ENCODE data around the gene MNX1. TPM values are rescaled to one million over a fixed set of nuclear protein-coding genes. Genes with fewer than 3 reads are reported as not detected.

Gene MNX1
- polyA plus RNA-seq, 1 donor from 2014 or later = not detected

GRCh38 chr7:157008206-157009169, 2.0 kb downstream of the MNX1 start:
- no peak overlapping the region for H3K4me3 ChIP-seq (ENCODE audit: low read length)

DNA sequence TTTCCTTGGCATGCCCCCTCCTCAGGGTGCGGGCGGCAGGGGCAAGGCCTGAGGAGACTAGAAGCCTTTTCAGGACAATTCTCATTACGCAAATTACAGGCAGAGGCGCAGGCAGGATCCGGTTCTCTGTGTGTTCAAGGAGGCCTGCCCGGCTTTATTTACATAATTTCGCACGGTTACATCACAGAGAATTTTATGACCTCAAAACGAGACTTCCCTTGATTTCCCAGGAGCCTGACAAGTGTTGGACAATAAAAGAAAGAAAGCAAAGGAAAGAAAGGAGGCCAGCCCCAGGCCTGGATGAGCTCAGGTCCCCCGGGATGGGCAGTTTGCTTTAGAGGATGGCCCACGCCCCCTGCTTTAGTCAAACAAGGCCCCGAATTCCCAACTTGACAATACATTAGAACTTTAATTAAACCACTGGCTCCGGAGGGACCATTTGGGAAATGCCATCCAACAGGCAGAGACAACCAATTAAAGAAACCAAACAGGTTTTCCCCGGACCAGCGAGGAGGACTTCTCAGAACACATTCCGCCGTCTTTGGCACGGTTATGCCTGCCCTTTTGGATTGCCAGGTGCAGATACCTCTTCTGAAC, 2.9 kb downstream of the MNX1 start:
- Histone ChIP-seq H3K9me3 (ENCODE audit: low read length) (no peaks in the 10 kb centered on the region), H3K9me2 (ENCODE audit: insufficient read depth, low read length) (no peaks in the 10 kb centered on the region), H3K27ac (ENCODE audit: low read length) (no peak overlapping the region), H4K20me1 (ENCODE audit: insufficient read depth) (no peaks in the 10 kb centered on the region), H3K4me2 (ENCODE audit: low read length) (no peak overlapping the region), H3K4me3 (ENCODE audit: low read length) (no peak overlapping the region), H3K36me3 (ENCODE audit: insufficient read depth, low read length) (no peaks in the 10 kb centered on the region), H3K79me2 (replicated peaks; ENCODE audit: insufficient read depth, low read length) (no peaks in the 10 kb centered on the region), H3K9ac (ENCODE audit: low read length) (no peak overlapping the region), H2AFZ (ENCODE audit: low read depth, low read length) (no peak overlapping the region), H3K27me3 (ENCODE audit: insufficient read depth, low read depth, low read length) (peaks cover 94% of the 10 kb centered on the region), H3F3A (ENCODE audit: insufficient read depth, low read length, poor library complexity, severe bottlenecking) (no peaks in the 10 kb centered on the region)
- no peak for TF ChIP-seq SMC3 (conservative IDR thresholded peaks at IDR 0.05; ENCODE audit: poor library complexity)
- no peak for TF ChIP-seq POLR2AphosphoS5 (IDR thresholded peaks at IDR 0.05)
- no peak for TF ChIP-seq RAD21 (conservative IDR thresholded peaks at IDR 0.05)
- TF ChIP-seq, protein P1, sequence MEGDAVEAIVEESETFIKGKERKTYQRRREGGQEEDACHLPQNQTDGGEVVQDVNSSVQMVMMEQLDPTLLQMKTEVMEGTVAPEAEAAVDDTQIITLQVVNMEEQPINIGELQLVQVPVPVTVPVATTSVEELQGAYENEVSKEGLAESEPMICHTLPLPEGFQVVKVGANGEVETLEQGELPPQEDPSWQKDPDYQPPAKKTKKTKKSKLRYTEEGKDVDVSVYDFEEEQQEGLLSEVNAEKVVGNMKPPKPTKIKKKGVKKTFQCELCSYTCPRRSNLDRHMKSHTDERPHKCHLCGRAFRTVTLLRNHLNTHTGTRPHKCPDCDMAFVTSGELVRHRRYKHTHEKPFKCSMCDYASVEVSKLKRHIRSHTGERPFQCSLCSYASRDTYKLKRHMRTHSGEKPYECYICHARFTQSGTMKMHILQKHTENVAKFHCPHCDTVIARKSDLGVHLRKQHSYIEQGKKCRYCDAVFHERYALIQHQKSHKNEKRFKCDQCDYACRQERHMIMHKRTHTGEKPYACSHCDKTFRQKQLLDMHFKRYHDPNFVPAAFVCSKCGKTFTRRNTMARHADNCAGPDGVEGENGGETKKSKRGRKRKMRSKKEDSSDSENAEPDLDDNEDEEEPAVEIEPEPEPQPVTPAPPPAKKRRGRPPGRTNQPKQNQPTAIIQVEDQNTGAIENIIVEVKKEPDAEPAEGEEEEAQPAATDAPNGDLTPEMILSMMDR (IDR thresholded peaks at IDR 0.05; ENCODE audit: poor library complexity, severe bottlenecking) = no peak
- no peak for TF ChIP-seq EP300 (conservative IDR thresholded peaks at IDR 0.05; ENCODE audit: poor library complexity, severe bottlenecking)
- no peak for TF ChIP-seq MXI1 (conservative IDR thresholded peaks at IDR 0.05; ENCODE audit: poor library complexity, severe bottlenecking)

More at GRCh38 chr7:157008206-157009169, 2.0 kb downstream of the MNX1 start:
- H3K36me3 ChIP-seq (ENCODE audit: insufficient read depth, low read length) = no peaks in the 10 kb centered on the region
- no peaks in the 10 kb centered on the region for H3K9me3 ChIP-seq (ENCODE audit: low read length)
- peaks cover 94% of the 10 kb centered on the region for H3K27me3 ChIP-seq (ENCODE audit: insufficient read depth, low read depth, low read length)
- no peak overlapping the region for H3K9ac ChIP-seq (ENCODE audit: low read length)
- no peak for TF ChIP-seq SMC3 (conservative IDR thresholded peaks at IDR 0.05; ENCODE audit: poor library complexity)
- no peak for TF ChIP-seq MXI1 (conservative IDR thresholded peaks at IDR 0.05; ENCODE audit: poor library complexity, severe bottlenecking)
- no peak for TF ChIP-seq POLR2AphosphoS5 (IDR thresholded peaks at IDR 0.05)
- TF ChIP-seq REST (IDR thresholded peaks at IDR 0.05; ENCODE audit: borderline replicate concordance) = no peak
- no peak for TF ChIP-seq TAF1 (IDR thresholded peaks at IDR 0.05; ENCODE audit: low read depth)
- TF ChIP-seq EZH2 (IDR thresholded peaks at IDR 0.05; ENCODE audit: borderline replicate concordance, insufficient read depth, low read length, poor library complexity, severe bottlenecking) = no peak
- no peak overlapping the region for H3K27ac ChIP-seq (ENCODE audit: low read length)
- no peaks in the 10 kb centered on the region for H4K20me1 ChIP-seq (ENCODE audit: insufficient read depth)
- H3K9me2 ChIP-seq (ENCODE audit: insufficient read depth, low read length) = no peaks in the 10 kb centered on the region
- no peaks in the 10 kb centered on the region for H3K79me2 ChIP-seq (replicated peaks; ENCODE audit: insufficient read depth, low read length)
- no peak overlapping the region for H2AFZ ChIP-seq (ENCODE audit: low read depth, low read length)
- no peak overlapping the region for H3K4me2 ChIP-seq (ENCODE audit: low read length)
- no peaks in the 10 kb centered on the region for H3F3A ChIP-seq (ENCODE audit: insufficient read depth, low read length, poor library complexity, severe bottlenecking)

All from neural cell (in vitro differentiated cells).